Measurements from ENCODE around the gene PPEF1. TPM values are rescaled to one million over a fixed set of nuclear protein-coding genes. Genes with fewer than 3 reads are reported as not detected.

PPEF1 gene
- total and polyA plus RNA-seq, 2 of the 8 experiments (the other 6 are each of a cell fraction or from before 2014, with no cell fraction given) = 0.08 to 0.30 TPM

DNA sequence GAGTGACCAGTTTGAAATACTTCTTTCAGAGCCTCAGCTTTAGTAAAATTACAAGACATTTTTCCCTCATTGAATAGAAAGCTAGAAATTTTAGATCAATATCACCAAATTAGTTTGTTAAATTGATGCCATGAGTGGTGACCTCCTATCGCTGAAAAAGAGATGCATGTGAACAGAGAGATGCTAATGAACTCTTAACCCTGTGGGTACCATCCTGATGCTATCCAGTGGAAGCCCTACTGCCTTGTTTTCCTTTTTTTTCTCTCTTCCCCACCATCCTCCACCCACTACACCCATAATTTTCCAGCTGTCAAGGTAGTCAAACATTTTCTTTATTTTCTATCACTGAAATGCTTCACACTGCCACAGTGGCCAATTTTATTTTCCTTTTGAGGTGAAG lies 61.9 kb downstream of the PPEF1 start:
- no peak overlapping the region for H3K4ac ChIP-seq (replicated peaks; ENCODE audit: insufficient read length, low read depth, low read length)
- no peaks in the 10 kb centered on the region for H3K79me2 ChIP-seq (ENCODE audit: control insufficient read depth in 1 of 2, insufficient read depth in 2 of 2, low read length in 2 of 2)
- H3K9me3 ChIP-seq (ENCODE audit: insufficient read depth in 2 of 2, low read depth in 1 of 2, low read length in 1 of 2) = no peaks in the 10 kb centered on the region
- H2BK15ac ChIP-seq (ENCODE audit: low read length) = no peak overlapping the region
- no peak overlapping the region for H3K27ac ChIP-seq (ENCODE audit: low read depth, low read length)
- H2BK12ac ChIP-seq (ENCODE audit: low read depth, low read length) = no peak overlapping the region
- no peak overlapping the region for H3K18ac ChIP-seq (ENCODE audit: extremely low read depth, low read length)
- no peak overlapping the region for H3K9ac ChIP-seq (replicated peaks in 1 of 4; ENCODE audit: extremely low read depth in 1 of 4, low read depth in 3 of 4, low read length in 3 of 4)
- no peaks in the 10 kb centered on the region for H3K27me3 ChIP-seq (replicated peaks in 1 of 4; ENCODE audit: control insufficient read depth in 3 of 4, extremely low read depth in 1 of 4, insufficient read depth in 3 of 4, low read length in 3 of 4)
- no peak for TF ChIP-seq ZNF274 (IDR thresholded peaks at IDR 0.05; ENCODE audit: borderline replicate concordance, extremely low read depth, low read length)
- no peak for TF ChIP-seq CHD1 (IDR thresholded peaks at IDR 0.05; ENCODE audit: low read depth, low read length)
- TF ChIP-seq, protein P1, sequence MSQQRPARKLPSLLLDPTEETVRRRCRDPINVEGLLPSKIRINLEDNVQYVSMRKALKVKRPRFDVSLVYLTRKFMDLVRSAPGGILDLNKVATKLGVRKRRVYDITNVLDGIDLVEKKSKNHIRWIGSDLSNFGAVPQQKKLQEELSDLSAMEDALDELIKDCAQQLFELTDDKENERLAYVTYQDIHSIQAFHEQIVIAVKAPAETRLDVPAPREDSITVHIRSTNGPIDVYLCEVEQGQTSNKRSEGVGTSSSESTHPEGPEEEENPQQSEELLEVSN (IDR thresholded peaks at IDR 0.05) = no peak
- no peak for TF ChIP-seq RFX5 (IDR thresholded peaks at IDR 0.05; ENCODE audit: borderline replicate concordance, low read depth, low read length)
- TF ChIP-seq ASH2L (IDR thresholded peaks at IDR 0.05; ENCODE audit: low read length) = no peak
- TF ChIP-seq CHD2 (IDR thresholded peaks at IDR 0.05; ENCODE audit: low read length) = no peak
- TF ChIP-seq JUND (IDR thresholded peaks at IDR 0.05; ENCODE audit: low read length) = no peak
- no peak for TF ChIP-seq SUZ12 (IDR thresholded peaks at IDR 0.05; ENCODE audit: low read length)
- no peak for TF ChIP-seq CBX5 (IDR thresholded peaks at IDR 0.05; ENCODE audit: low read depth, low read length)
- H2BK120ac ChIP-seq (replicated peaks; ENCODE audit: low read depth, low read length) = no peak overlapping the region
- no peak overlapping the region for H4K91ac ChIP-seq (replicated peaks; ENCODE audit: insufficient read length, low read length)
- no peak overlapping the region for H3K4me2 ChIP-seq (ENCODE audit: insufficient read depth in 1 of 2, low read depth in 2 of 2, low read length in 2 of 2)
- no peak overlapping the region for H2BK20ac ChIP-seq (ENCODE audit: low read length)
- no peaks in the 10 kb centered on the region for H3K4me1 ChIP-seq (replicated peaks in 1 of 4; ENCODE audit: control insufficient read depth in 3 of 4, insufficient read depth in 4 of 4, low read length in 3 of 4)
- no peak for DNase-seq (ENCODE audit: low read depth in 1 of 2, low spot score in 2 of 2)
- H2AK5ac ChIP-seq (ENCODE audit: low read depth, low read length) = no peak overlapping the region
- 44% methylated on average over 1 of the region's 1 CpG; no CpG with 5 or more reads in 1 of the 2 experiments for WGBS, 2 experiments (ENCODE audit: extremely low coverage in 1 of 2, insufficient coverage in 1 of 2, insufficient read length in 1 of 2, insufficient replicate concordance in 2 of 2, low coverage in 1 of 2, low lambda C conversion rate in 2 of 2, missing lambda C conversion rate in 1 of 2)
- no peak overlapping the region for H3K14ac ChIP-seq (ENCODE audit: insufficient read length)
- H2BK5ac ChIP-seq (ENCODE audit: low read depth, low read length) = no peak overlapping the region
- no peak overlapping the region for H2AFZ ChIP-seq (ENCODE audit: low read length)
- H3K56ac ChIP-seq (replicated peaks; ENCODE audit: insufficient read length, low read depth, low read length) = no peak overlapping the region
- H3K23me2 ChIP-seq (ENCODE audit: low read depth, low read length) = no peaks in the 10 kb centered on the region
- no peaks in the 10 kb centered on the region for H4K20me1 ChIP-seq (replicated peaks in 1 of 2; ENCODE audit: control insufficient read depth in 1 of 2, insufficient read depth in 2 of 2, low read length in 2 of 2)
- no peak overlapping the region for H4K8ac ChIP-seq (ENCODE audit: extremely low read depth, insufficient read depth, low read length)
- POLR2A ChIA-PET (ENCODE audit: partially characterized antibody) = no interaction called here
- no peak overlapping the region for H3K23ac ChIP-seq (ENCODE audit: insufficient read length)
- FAIRE-seq = no peak
- no peaks in the 10 kb centered on the region for H3K79me1 ChIP-seq (ENCODE audit: low read depth, low read length)
- CTCF ChIA-PET (ENCODE audit: partially characterized antibody) = interaction anchor here (1.0 kb wide), 1 partner anchor 9 kb away, joined by 4 read pairs; no protein-coding TSS in a partner anchor
- no peak overlapping the region for H3K4me3 ChIP-seq (ENCODE audit: extremely low read depth in 1 of 4, insufficient read depth in 2 of 4, low read depth in 3 of 4, low read length in 4 of 4)
- H3K36me3 ChIP-seq (ENCODE audit: control insufficient read depth in 2 of 4, insufficient read depth in 4 of 4, low read length in 3 of 4) = no peaks in the 10 kb centered on the region
- H4K5ac ChIP-seq (ENCODE audit: insufficient read length, low read depth, low read length) = no peak overlapping the region

Data from H1 (cell line).